Ectodermal cell (in vitro differentiated cells): ENCODE data around the gene AP4S1.
"Not testable (repeated sequence)": the region's sequence is repeated elsewhere in the genome, so short reads cannot be mapped to it uniquely, and the experiment has no call there.

Experiments used
- H3K27ac ChIP-seq: 2 replicates; pipeline ENCODE4 v1.7.0; 2013; ENCODE audit warnings: mild to moderate bottlenecking, low read depth, low read length; ENCODE audit not compliant: insufficient read depth, poor library complexity, severe bottlenecking
- H3K27me3 ChIP-seq: 2 replicates; pipeline ENCODE4 v1.7.0; 2013; ENCODE audit warnings: mild to moderate bottlenecking, low read length; ENCODE audit not compliant: insufficient read depth, control insufficient read depth, poor library complexity, severe bottlenecking
- H3K36me3 ChIP-seq: one replicate; pipeline ENCODE4 v1.7.0; 2013; ENCODE audit warnings: low read length; ENCODE audit not compliant: control insufficient read depth, insufficient read depth
- H3K4me1 ChIP-seq: one replicate; pipeline ENCODE4 v1.7.0; 2013; ENCODE audit warnings: low read length; ENCODE audit not compliant: control insufficient read depth, insufficient read depth
- H3K4me3 ChIP-seq: 2 replicates; pipeline ENCODE4 v1.7.0; 2013; ENCODE audit warnings: low read depth, low read length, control low read depth; ENCODE audit not compliant: insufficient read depth
- H3K9me3 ChIP-seq: 2 replicates; pipeline ENCODE4 v1.7.0; 2013; ENCODE audit warnings: mild to moderate bottlenecking, low read length, moderate library complexity; ENCODE audit not compliant: control insufficient read depth
- WGBS, 2 experiments: methylation state at CpG; one replicate each; pipeline ENCODE4 v1.1.7; 2013; ENCODE audit warnings: missing lambda C conversion rate in 2 of 2; 5-methylcytosine and 5-hydroxymethylcytosine counted together

The AP4S1 gene

GRCh38 chr14:31059152-31059924 lies 33.9 kb downstream of the AP4S1 start:
- H3K27me3 ChIP-seq, result no peaks in the 10 kb centered on the region
- 89 to 100% methylated on average over 1 of the region's 1 CpG for WGBS, 2 experiments

GRCh38 chr14:31060253-31060875 lies 34.9 kb downstream of the AP4S1 start:
- no peak overlapping the region for H3K4me3 ChIP-seq
- peak overlapping the region; percentile 40 for H3K27ac ChIP-seq
- H3K27me3 ChIP-seq, result no peaks in the 10 kb centered on the region
- H3K4me1 ChIP-seq, result peaks cover 10% of the 10 kb centered on the region
- H3K36me3 ChIP-seq, result no peaks in the 10 kb centered on the region
- no peaks in the 10 kb centered on the region for H3K9me3 ChIP-seq
- 71 to 72% methylated on average over 6 of the region's 6 CpGs for WGBS, 2 experiments

More at GRCh38 chr14:31059152-31059924, 33.9 kb downstream of the AP4S1 start:
- H3K9me3 ChIP-seq, result no peaks in the 10 kb centered on the region
- H3K4me3 ChIP-seq, result no peak overlapping the region
- no peak overlapping the region for H3K27ac ChIP-seq
- H3K36me3 ChIP-seq, result no peaks in the 10 kb centered on the region
- peaks cover 10% of the 10 kb centered on the region for H3K4me1 ChIP-seq

GRCh38 chr14:31062908-31063307 lies 37.5 kb downstream of the AP4S1 start:
- 80 to 95% methylated on average over 7 to 8 of the region's 8 CpGs for WGBS, 2 experiments

GRCh38 chr14:31068235-31068634 lies 42.8 kb downstream of the AP4S1 start:
- no peaks in the 10 kb centered on the region for H3K4me1 ChIP-seq
- H3K36me3 ChIP-seq, result no peaks in the 10 kb centered on the region
- no peak overlapping the region for H3K4me3 ChIP-seq
- no peaks in the 10 kb centered on the region for H3K27me3 ChIP-seq
- H3K9me3 ChIP-seq, result no peaks in the 10 kb centered on the region
- 80 to 90% methylated on average over 1 of the region's 1 CpG for WGBS, 2 experiments
- no peak overlapping the region for H3K27ac ChIP-seq

More at GRCh38 chr14:31062908-31063307, 37.5 kb downstream of the AP4S1 start:
- not testable (repeated sequence) for H3K27me3 ChIP-seq, H3K36me3 ChIP-seq, H3K4me3 ChIP-seq, H3K9me3 ChIP-seq, H3K27ac ChIP-seq
- H3K4me1 ChIP-seq, result peaks cover 10% of the 10 kb centered on the region

- WGBS, 2 experiments, result 96 to 97% methylated on average over 3 of the region's 3 CpGs
- Histone ChIP-seq H3K27ac (no peak overlapping the region), H3K36me3 (no peaks in the 10 kb centered on the region), H3K27me3 (no peaks in the 10 kb centered on the region), H3K9me3 (no peaks in the 10 kb centered on the region), H3K4me1 (no peaks in the 10 kb centered on the region), H3K4me3 (no peak overlapping the region)
These were observed 43.9 kb downstream of the AP4S1 start for GRCh38 chr14:31069343-31069742.

GRCh38 chr14:31070431-31070830 lies 45.0 kb downstream of the AP4S1 start:
- 92 to 96% methylated on average over 5 of the region's 5 CpGs for WGBS, 2 experiments
- no peak overlapping the region for H3K4me3 ChIP-seq
- H3K27ac ChIP-seq, result no peak overlapping the region

GRCh38 chr14:31071151-31071550 lies 45.7 kb downstream of the AP4S1 start:
- no peaks in the 10 kb centered on the region for H3K4me1 ChIP-seq
- no peaks in the 10 kb centered on the region for H3K9me3 ChIP-seq
- H3K4me3 ChIP-seq, result no peak overlapping the region
- H3K27ac ChIP-seq, result no peak overlapping the region
- 96 to 98% methylated on average over 2 of the region's 2 CpGs for WGBS, 2 experiments
- no peaks in the 10 kb centered on the region for H3K27me3 ChIP-seq
- no peaks in the 10 kb centered on the region for H3K36me3 ChIP-seq

More at GRCh38 chr14:31070431-31070830, 45.0 kb downstream of the AP4S1 start:
- no peaks in the 10 kb centered on the region for H3K27me3 ChIP-seq
- no peaks in the 10 kb centered on the region for H3K9me3 ChIP-seq
- H3K36me3 ChIP-seq, result no peaks in the 10 kb centered on the region
- H3K4me1 ChIP-seq, result no peaks in the 10 kb centered on the region

- Histone ChIP-seq H3K9me3 (no peaks in the 10 kb centered on the region), H3K27me3 (no peaks in the 10 kb centered on the region), H3K4me1 (no peaks in the 10 kb centered on the region), H3K36me3 (no peaks in the 10 kb centered on the region), H3K4me3 (no peak overlapping the region), H3K27ac (no peak overlapping the region)
- 100% methylated on average over 1 to 2 of the region's 2 CpGs for WGBS, 2 experiments
These were observed 49.7 kb downstream of the AP4S1 start for GRCh38 chr14:31075144-31075543.

- 91 to 97% methylated on average over 2 of the region's 2 CpGs for WGBS, 2 experiments
- Histone ChIP-seq H3K27me3 (no peaks in the 10 kb centered on the region), H3K36me3 (no peaks in the 10 kb centered on the region), H3K27ac (no peak overlapping the region), H3K9me3 (no peaks in the 10 kb centered on the region), H3K4me3 (no peak overlapping the region), H3K4me1 (no peaks in the 10 kb centered on the region)
These were observed 53.3 kb downstream of the AP4S1 start for GRCh38 chr14:31078766-31079165.

GRCh38 chr14:31080056-31080455 lies 54.6 kb downstream of the AP4S1 start:
- Histone ChIP-seq H3K27me3 (no peaks in the 10 kb centered on the region), H3K36me3 (no peaks in the 10 kb centered on the region), H3K4me3 (no peak overlapping the region), H3K9me3 (no peaks in the 10 kb centered on the region), H3K27ac (no peak overlapping the region), H3K4me1 (no peaks in the 10 kb centered on the region)
- WGBS, 2 experiments, result 92 to 93% methylated on average over 2 to 3 of the region's 3 CpGs
